Measurements from ENCODE around the gene INTS1.

The INTS1 gene

DNA sequence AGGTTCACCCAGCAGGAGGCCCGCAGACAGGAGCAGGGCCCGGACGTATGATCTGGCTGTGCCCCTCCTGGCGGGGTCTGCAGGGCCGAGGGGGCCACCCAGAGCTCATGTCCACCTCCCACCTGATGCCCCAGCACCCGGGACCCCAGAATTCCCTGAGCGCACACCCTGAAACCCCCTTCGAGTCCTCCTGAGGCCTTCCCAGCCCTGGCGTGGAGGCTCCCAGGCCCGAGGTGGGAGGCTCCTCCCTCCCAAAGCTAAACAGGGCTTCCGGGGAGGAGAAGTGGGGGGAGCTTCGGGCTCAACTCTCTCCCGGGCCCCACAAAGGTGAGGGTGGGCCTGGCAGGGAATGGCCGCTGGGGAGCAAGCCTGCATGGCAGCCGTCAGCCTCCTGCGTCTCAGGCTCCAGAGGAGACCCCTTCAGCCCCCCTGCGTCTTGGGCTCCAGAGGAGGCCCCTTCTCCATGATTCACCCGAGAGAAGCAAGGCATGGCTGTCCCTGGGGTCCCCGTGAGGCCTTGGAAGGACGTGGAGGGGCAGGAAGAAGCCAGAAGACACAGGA lies 75.2 kb downstream of the INTS1 start:
- no peak for DNase-seq

DNA sequence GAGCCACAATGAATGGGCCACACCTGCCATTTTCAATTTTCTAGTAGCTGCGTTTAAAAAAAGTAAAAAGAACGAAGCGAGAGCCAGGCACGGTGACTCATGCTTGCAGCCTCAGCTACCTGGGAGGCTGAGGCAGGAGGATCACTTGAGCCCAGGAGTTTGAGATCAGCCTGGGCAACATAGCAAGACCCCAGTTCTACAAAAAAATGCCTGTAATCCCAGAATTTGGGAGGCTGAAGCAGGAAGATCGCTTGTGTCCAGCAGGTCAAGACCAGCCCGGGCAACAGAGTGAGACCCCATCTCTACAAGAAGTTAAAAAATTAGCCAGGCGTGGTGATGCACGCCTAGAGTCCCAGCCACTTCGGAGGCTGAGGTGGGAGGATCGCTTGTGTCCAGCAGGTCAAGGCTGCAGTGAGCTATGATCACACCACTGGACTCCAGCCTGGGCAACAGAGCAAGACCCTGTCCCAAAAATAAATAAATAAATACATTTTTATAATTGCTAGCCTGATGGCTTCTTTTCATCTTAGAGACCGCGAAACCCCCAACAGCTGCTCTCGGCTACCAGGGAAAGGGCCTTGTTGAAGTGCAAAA lies 77.0 kb downstream of the INTS1 start:
- DNase-seq: no peak

DNA sequence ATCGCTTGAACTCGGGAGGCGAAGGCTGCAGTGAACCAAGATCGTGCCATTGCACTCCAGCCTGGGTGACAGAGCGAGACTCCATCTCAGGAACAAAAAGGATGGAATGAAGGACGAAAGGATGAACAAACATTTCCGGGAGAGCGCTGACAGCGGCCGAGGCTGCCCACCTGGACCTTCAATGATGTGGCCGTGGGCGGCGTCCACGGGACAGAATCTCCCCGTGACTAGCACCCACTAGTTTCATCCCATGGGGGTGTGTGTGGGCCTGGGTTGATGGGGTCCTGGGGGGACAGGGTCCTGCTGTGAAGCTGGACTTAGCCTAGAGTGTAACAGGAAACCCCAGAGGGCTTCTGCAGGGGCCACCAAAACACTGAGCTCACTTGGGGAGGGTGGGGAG lies 77.7 kb downstream of the INTS1 start:
- no peak for DNase-seq

GRCh38 chr7:1425292-1426136 lies 78.7 kb downstream of the INTS1 start:
- no peak for DNase-seq

DNA sequence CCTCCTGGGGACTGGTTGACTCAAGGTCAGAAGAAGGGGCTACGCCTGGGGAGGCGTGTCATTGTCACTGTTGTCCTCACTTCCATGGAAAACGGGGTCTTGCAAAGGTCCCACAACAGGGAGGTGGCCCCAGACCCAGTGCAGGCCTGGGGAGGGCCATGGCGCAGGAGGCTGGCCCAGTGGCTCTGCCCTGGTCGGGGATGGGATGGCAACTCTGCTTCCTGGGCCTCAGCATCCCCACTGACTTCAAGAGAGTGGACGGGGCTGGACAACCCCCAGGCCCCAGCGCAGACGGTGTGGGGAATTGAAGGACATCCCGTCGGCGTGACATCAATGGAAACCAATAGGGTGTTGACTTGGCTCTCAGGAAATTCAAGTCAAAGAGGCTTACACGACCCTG lies 80.1 kb downstream of the INTS1 start:
- no peak for DNase-seq

DNA sequence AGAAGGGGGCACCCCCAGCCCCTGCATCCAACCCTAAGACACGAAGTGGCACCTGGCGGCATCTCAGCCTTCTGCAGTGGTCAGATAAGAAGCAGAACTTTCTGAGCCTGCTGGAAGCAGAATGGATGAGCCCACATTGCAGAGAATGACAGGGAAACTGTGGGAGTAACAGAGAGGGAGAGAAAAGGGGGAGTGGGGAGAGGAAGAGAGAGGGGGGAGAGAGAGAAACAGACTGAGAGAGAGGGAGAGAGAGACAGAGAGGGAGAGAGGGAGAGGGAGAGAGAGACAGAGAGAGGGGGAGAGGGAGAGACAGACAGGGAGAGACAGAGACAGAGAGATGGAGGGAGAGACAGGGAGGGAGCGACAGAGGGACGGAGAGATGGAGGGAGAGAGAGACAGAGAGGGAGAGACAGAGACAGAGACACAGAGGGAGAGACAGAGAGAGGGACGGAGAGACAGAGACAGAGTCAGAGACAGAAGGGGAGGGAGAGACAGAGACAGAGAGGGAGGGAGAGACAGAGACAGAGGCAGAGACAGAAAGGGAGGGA lies 80.9 kb downstream of the INTS1 start:
- DNase-seq: no peak

- no peak for DNase-seq
Observed at GRCh38 chr7:1422512-1423263, 81.5 kb downstream of the INTS1 start.

DNA sequence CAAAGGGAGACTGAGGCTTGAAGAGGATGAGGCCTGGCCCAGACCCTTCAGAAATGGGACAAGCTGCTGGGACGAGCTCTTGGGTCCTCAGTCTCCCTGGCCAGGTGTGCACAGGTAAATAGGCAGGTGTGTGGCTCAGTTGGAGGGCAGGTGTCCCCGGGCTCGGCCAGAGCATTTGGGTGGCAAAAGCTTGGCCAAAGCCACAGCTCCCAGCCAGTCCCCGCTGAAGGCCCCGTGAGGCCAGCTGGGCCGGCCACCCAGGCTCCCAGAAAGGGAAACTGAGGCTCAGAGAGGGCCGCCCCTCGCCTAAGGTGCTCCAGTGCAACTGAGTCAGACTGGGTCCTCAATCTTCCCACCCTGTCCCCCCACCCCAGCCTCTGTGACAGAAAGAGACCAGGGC lies 82.2 kb downstream of the INTS1 start:
- no peak for DNase-seq

- no peak for DNase-seq
Observed at GRCh38 chr7:1421020-1421790, 83.0 kb downstream of the INTS1 start.
